ENCODE results near the gene DGKH.

DGKH gene

DNA sequence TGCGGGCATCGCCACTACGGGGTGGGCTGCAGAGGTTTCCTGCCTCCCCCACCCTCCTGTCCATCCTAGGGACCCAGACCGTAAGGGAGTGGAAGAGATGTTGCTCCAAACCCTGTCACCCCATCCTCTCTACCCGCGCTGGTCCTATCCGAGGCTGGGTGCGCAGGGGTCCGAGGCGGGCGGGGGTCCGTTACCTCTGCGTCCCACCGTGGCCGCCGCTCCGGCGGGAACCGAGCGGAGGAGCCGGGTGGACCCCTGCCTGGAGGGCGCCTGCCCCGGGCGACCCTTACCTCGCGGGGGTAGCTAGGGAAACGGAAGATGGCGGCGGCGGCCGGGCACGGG lies at the start of gene DGKH:
Gene DGKH (plus strand): TSS at position 307 of the 342 bp plus-strand sequence. CDS start 126 bp downstream, outside the sequence.
- no peak for DNase-seq

DNA sequence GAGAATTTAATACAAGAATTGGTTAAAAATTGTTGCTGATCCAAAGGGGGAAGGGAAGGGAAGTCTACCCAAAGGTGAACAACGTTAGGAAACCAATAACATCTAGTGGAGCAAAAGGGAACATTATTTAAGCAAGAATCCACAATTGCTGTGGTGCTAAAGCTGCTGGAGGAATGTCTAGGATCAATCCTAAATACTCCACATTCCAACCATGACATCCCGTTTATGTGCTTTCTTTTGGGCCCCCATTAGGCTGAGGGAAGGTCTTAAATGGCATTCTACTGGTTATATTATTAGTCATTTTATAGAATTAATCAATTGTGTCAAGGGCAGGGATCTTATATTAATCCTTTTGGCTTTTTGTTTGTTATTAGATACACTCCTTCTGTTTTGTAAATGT lies 47.6 kb upstream of the DGKH start:
- no peak for DNase-seq

DNA sequence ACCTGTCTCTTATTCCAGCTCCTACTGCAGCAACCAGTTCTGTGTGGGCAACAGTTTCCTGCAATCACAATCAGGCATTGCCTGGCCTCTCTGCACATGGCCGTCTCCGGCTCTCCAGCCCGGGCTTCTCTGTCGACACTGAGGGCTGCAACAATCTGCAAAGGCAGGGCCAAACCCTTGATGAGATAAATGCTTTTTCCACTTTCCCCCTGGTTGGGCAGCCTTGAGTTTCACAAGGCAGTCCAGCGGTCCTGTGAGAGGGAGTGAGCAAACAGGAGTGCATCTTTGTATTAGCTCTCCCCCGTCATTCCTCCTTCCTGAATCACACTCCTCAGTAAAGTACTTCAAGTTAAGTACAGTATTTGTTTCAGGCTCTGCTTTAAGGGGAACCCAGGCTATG lies 46.9 kb upstream of the DGKH start:
- no peak for DNase-seq

DNA sequence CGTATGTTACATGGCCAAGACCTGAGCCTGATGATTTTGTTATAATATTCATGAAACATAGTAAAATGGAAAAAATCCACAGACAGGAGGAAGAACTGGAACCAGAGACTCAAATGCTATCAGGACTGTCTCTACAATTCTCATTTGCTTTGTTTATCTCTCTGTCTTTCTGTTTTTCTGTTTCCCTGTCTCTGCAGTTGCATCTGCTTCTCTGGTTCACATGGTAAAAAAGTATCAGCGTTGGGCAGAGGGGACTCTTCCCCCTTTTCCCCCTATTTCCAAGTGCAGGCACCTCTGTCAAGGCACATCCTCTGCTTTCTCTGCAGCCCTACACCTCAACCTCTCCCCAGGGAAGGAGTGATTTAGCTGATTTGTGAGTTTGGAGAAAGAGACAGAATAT lies 46.4 kb upstream of the DGKH start:
- DNase-seq, result no peak

DNA sequence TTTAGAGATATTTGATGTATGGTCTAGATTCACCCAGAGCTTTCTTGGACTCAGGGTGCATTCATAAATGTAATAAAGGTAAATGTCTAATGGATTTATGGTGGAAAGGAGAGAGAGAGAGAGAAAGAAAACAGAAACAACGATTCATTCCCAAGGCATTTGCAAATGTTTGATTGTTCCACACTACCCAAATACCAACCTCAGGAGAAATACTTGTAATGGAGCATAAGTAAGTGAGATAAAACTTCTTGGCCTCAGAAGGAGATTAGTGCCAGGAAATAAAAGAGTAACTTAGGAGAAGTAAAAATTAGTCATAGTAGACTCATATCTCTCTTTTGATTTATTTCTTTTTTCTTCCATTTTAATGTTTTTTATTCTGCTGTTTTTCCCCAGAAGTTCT lies 40.6 kb upstream of the DGKH start:
- no peak for DNase-seq

DNA sequence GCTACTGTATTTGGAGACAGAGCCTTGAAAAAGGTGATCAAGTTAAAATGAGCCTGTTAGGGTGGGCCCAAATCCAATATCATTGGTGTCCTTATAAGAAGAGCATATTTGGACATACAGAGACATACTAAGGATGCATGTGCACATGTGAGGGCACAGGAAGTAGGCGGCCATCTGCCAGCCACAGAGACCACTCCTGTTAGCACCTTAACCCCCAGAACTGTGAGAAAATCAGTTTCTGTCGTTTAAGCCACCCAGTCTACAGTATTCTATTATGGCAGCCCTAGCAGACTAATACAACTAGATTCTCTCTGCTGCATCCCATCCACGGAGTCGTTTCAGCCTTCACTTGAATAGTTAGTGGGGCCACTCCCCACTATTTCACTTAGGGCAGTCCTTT lies 39.4 kb upstream of the DGKH start:
- no peak for DNase-seq

DNA sequence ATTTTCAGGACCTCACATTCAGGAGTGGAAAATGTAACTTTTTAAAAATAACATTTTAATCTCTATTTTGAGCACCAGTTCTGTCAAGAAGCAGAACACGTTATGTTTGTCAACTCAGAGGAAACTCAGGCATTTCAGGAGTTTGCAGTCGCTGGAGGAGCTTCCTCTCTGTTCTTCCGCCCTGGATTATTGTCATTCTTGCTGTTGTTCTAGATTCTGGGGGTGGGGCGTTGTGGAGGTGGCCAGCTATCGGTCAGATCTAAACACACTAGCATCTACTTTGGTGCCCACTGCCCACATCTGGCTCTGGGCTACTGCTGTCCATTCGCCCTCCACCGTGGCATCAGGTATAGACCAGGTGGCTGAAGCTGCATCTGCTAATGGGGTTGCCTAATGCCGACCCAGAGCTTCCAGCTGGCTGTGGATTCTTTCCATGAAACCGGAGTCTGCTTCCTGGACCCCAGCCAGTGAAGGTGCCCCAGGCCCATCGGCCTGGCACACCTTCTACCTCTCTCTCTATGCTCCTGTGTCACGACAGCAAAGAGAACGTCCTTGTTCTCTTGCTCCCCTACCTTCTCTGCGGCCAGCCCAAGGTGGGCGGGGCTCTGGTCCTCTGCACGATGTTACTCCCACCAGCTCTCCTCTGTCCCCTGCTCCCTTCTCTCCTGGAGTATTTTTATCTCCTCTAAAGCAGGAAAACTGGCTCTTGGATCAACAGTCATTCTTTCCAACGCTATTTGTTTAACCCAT lies 36.7 kb upstream of the DGKH start:
- DNase-seq, result no peak

DNA sequence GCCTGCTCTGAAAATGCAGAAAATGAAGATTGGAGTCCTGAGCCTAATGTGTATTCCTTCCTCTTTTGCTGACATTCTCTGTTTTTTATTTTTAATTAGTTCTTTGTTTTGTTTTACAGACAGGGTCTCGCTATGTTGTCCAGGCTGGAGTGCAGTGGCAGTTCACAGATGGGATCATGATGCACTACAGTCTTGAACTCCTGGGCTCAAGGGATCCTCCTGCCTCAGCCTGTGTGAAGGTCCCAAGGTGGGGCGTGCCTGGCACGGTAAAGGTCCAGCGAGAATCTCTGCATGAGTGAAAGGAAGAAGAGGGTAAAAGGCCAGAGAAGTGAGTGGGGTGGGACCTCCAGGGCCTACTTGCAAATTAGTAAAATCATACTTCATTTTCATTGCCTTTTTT lies 34.3 kb upstream of the DGKH start:
- no peak for DNase-seq

DNA sequence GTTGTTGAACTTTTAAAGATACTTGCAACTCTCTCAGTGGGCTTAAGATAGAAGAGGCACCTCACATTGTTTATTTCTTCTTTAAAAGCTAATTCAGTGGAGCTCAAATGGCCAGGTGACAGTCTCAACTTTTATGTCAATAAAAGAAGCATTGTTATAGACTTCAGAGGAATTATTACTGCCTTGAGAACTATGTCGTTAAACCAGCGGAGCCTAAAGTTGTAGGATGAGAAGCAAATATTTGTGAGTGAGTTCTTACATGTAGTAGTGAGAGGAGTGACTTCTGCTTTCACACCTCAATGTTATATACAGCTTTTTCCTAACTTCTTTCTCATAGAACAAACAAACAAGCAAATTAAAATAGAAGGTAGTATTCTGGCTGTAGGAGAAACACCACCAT lies 31.2 kb upstream of the DGKH start:
- DNase-seq, result no peak

- DNase-seq, result no peak
Observed at GRCh38 chr13:42021851-42022250, 26.6 kb upstream of the DGKH start.

GRCh38 chr13:42022336-42022735 lies 26.1 kb upstream of the DGKH start:
- DNase-seq, result no peak

DNA sequence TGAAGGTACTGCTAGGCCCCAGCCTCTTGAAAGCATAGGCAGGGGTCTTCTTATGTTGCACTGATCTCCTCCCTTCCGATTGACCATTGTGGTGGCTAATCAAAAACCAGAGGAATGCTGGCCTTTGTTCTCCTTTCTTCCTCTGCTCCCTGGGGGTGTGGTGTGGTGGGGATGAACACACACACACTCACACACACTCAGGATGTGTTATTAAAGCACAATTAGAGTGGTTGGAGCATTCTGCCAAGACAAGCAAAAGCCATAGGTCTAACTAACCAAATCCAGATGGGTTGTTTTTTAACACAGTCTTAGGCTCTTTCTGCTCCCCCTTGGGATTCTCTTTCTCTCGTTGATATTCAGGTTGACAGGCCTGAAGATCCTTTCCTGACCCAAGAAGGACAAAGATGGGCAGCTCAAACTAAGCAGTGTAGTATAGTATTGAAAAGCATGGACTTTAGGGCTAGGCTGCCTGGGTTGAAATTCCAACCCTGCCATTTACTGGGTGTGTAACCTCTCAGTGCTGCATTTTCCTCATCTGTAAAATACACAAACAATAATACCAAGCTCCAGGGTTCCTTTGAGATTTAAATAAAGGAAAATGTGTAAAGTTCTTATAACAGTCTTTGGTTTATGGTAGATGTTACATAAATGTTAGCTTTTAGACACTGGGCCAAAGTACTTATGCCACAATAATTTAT lies 25.5 kb upstream of the DGKH start:
- DNase-seq, result no peak

GRCh38 chr13:42027286-42027685 lies 21.2 kb upstream of the DGKH start:
- DNase-seq, result no peak

DNA sequence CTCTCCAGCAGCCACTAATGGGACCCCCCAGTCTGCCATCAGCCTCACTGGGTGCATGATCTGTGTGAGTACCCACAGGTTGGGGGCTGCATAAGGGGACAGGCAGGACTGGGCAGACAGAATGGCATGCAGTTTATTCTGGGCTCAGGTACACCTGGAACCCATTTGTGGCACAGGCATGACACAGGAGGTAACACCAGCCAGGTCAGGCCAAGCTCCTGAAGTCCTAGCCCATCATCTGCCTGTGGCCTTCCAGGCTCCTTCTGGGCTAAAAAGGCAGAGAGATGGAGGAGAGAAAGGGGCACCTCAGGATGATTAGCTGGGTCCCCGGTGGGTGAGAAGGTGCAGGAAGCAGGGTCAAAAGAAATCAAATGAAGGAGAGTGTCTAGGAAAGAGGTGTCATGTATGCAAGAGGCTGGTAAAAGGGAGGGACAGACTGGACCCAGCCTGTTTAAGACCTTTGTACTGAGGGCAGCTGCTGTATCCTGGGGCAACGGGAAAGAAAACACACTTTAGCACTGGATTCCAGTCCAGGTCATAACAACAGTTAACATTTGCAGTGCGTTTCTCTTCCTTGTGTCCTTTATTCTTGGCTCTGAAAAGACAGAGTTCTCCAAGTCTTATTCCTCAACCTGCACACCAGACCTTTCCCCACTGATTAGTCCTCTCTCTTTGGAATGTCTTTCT lies 20.2 kb upstream of the DGKH start:
- DNase-seq, result no peak

DNA sequence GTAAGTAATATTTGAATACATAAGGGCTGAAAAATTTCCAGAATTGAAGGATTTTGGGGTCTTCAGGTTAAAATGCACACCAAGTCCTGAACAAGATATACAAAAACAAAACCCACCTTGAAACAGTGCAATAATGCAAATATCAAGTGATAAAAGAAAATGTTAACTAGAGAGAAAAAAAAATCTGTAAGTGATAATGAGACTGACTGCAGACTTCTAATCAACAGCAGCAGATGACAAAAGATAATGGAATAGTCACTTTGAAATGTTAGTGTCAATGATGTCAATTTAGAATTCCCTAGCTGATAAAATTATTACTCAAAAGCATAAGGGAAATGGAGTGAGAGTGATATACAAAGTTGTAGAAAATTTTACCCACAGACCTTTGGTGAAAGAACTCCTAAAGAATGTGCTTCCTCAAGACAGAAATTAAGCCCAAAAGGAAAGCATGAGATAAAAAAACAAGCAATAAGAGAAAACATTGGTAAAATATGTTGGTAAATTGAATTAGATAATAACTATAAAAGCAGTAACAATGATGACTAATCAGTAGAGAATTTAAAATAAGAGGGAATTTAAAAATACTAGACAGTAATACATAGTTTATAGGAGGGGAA lies 12.4 kb upstream of the DGKH start:
- DNase-seq, result no peak

DNA sequence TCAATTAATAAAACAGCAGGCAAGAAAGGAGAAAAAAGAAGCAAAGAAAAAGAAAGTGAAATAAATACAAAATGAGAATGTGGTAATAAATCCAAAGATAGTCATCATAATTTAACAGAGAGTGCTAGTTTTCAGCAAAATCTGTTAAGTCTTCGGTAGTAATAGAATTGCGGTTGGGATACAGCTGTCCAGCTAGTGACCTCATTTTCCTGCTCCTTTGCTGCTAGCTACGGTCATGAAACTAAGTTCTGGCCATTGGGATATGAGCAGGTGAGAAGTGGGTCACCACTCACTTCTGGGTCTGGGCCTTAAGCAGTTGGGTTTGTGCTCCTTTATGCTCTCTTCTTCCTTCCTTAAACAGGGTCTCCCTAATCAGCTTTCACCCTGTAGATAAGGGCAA lies 11.7 kb upstream of the DGKH start:
- no peak for DNase-seq

GRCh38 chr13:42038661-42039456 lies 9.6 kb upstream of the DGKH start:
- no peak for DNase-seq

DNA sequence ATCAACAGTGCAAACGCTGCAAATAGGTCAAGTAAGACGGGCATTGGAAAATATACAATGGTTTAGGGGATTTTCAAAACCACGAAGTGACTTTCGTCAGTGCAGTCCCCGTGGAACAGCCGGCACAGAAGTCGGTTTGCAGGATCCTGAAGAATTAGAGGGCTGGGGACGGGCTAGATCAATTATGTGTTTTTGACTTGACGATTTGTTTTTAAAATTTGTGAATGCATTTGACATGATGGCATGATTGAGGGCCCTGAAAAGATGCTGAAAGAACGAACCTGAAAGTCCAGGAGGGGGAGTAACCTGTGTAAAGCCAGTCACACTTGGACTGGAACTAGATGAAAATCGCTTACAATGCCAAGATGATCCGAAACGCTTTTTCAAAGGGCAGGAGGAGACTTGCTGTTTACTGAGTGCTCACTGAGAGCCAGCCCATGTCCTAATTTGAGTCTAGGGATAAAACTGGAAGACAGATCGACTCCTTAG lies 8.9 kb upstream of the DGKH start:
- DNase-seq, result no peak

- DNase-seq, result peak; percentile 86
Observed at GRCh38 chr13:42039946-42040729, 8.3 kb upstream of the DGKH start.

DNA sequence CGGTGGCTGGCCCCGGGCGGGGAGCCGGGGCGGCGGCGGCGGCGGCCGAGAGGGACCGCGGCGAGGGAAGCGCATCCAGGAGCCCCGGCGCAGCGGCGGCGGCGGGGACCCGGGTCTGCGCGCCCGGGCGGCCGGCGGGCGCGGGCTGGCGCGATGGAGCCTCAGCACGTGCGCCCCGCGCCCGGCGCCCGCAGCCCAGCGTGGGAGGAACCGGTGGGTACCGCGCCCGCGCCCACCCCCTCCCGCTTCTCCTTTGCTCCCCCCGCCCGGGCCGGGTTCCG lies 7.8 kb upstream of the DGKH start:
- DNase-seq, result no peak

GRCh38 chr13:42041011-42041683 lies 7.3 kb upstream of the DGKH start:
- DNase-seq, result peak; percentile 55

GRCh38 chr13:42041684-42042035 lies 6.8 kb upstream of the DGKH start:
- no peak for DNase-seq
